Stimulated activated naive CD4-positive, alpha-beta T cell treated with Interleukin-2 at 50 U/mL for 16 hours (primary cell): ENCODE measurements around the gene SLC9A9.
"Not testable (repeated sequence)": the region's sequence is repeated elsewhere in the genome, so short reads cannot be mapped to it uniquely, and the experiment has no call there.

Experiments used
- DNase-seq: peaks from one replicate; lab custom pipeline; 2025; lab: John Stamatoyannopoulos, UW

SLC9A9 gene

GRCh38 chr3:143283432-143284128 is 564.7 kb downstream of the SLC9A9 start:
- DNase-seq = no peak

DNA sequence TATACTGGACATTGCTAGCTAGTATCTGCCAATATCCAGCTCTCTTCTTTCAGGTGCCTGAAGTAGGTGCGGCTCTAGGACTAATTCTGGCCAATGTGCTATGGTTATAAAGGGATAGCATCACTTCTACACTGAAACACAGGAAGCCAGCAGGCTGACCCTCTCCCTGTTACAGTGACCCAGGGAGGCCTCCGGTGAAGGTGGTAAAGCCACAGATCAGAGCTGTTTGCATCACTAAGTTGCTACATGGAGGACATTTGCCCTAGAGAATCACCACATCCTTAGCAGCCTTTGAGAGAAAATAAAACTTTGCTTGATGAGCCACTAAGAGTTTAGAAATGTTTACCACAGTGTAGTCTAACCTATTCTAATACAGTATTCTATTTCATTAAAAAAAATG is 567.3 kb downstream of the SLC9A9 start:
- no peak for DNase-seq

- not testable (repeated sequence) for DNase-seq
Observed at GRCh38 chr3:143279567-143279966, 568.7 kb downstream of the SLC9A9 start.

- DNase-seq = no peak
Observed at GRCh38 chr3:143278721-143279120, 569.5 kb downstream of the SLC9A9 start.

DNA sequence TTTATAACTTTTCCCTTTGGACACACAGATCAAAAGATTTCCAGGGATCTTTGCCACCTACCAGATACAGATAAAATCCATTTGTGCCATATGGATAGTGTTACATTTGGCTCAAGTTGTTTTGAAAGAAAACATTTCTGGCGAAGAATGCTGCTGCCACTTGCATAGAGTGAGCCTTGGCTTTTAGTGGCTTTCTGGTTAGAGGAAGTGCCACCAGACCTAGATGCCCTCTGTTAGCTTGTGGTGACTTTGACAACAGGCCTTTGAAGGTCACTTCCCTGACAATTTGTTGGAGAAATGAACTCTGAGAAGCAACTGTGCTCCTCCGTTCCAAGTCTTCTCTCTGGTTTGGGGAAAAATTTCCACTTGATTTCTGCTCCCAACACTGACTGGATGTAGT is 570.7 kb downstream of the SLC9A9 start:
- DNase-seq = no peak

GRCh38 chr3:143276592-143276991 is 571.7 kb downstream of the SLC9A9 start:
- DNase-seq = no peak

GRCh38 chr3:143273975-143274690 is 574.1 kb downstream of the SLC9A9 start:
- DNase-seq = no peak

GRCh38 chr3:143271136-143271535 is 577.1 kb downstream of the SLC9A9 start:
- no peak for DNase-seq

GRCh38 chr3:143269741-143270140 is 578.5 kb downstream of the SLC9A9 start:
- no peak for DNase-seq

GRCh38 chr3:143267989-143268388 is 580.3 kb downstream of the SLC9A9 start:
- no peak for DNase-seq

DNA sequence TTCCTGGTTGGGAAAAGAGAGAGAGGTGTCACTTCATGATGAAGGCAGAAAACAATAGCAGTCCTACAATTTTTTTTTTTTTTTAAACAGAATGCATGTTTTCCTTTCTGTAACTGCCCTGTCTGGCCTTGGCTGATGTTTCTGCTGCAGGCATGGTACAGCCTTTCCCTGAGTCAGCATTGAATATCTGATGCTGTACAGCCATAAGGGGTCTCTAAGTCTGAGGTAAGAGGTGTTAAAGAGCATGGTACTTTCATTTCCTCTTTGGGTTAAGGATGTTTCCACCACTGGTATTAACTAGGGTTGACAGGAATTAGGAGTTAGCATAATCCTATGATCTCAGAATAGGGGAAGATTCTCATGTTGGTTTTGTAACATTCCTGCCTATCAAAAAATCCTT is 581.3 kb downstream of the SLC9A9 start:
- no peak for DNase-seq

DNA sequence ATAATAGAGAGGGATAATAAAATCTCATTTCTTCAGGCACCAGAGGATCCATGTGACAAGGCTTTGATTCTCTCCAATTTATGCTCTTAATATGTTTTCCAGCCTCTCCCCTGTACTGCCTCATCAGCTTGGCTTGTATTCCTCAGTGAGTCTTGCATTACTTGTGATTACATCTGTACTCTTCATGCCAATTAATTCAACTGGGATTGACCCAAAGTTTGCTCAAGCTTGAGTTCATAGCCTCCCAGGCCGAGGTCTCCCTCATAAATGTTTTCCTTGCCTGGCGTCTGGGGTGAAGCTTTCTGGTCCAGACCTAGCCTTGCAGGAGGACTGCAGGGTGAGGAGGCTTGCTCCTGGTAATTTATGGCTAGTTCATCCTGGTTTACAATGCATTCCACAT is 581.8 kb downstream of the SLC9A9 start:
- no peak for DNase-seq

- DNase-seq = no peak
Observed at GRCh38 chr3:143265501-143266070, 582.7 kb downstream of the SLC9A9 start.

DNA sequence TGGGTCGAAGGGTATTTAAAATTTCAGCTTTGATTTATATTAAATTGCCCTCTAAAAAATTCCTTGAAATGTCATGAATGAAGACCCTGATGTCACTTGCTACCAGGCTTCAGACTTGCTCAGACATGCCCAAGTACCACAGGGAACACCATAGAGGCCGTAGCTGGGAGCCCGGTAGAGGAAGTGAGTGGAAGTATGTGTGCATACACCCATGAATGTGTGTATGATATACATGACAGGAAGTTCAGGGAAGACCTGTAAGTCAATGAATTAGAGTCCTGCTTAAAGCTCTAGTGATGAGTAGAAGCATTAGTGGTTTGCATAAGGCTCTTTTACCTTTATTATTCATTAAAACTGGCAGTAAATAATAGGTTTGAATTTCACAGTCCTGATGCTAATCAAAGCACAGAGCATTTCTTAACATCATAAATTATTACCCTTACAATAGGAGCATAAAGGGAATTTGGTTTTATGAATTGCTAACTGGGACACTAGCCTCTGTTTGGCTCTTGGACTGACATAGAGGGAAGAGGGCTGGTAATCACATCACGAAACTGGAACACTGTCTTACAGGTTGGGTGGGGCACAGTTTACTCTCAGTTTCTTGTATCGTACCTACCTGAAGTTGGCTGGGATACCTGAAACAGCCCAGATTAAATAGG is 584.3 kb downstream of the SLC9A9 start:
- DNase-seq = no peak

DNA sequence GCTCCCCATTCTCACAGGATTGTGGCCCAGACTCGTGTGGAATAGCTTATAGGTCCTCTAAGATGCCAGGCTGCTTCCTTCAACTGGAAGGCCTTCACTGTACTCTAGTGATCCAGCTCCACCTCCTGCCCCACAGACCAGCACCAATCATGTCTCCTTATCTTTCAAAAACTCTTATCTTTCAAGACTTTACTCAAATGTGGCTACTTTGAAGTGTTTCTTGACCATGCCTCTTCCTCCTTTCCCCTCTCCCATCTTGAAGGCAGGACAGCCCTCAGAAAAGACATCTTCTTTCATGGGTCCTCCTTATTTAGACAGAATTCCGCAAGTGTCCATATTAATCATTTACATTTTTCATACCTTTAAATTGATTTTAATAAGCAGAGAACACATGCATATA is 586.4 kb downstream of the SLC9A9 start:
- DNase-seq = no peak

DNA sequence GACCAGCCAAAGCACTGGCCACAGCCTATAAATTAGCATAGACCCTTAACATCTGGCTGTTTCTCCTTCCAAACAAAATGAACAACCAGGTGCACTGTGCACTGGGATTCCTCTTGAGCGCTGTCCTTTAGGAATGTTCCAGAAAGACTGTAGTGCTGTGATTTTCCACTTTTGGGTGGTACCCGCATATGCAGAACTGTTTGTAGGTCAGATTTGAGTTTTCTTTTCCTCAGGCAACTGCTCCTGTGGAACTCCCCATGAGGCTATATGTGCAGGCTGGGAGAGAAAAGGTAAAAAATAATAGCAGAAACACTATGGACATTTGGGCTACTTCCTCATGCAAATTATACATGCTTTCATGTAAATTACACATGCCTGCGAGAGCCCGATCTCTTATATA is 589.6 kb downstream of the SLC9A9 start:
- DNase-seq = no peak

DNA sequence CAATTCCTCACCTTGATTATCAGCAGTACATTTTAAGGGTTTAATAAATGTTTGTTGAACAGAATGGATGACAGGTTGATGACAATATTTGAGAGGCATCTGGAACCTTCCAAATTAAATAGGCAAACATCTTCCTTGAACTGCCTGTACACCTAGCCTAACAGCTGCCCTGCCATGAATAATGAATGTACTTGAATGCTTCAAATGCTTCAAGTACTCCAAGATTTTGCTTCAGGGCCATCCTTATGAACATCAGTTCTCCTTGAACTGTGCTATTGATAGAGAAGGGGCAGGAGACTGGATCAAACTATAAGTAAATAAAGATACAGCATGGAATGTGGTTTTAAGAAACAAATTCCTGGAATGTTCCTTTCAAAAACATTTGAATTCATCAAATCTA is 591.9 kb downstream of the SLC9A9 start:
- no peak for DNase-seq

GRCh38 chr3:143255739-143256138 is 592.5 kb downstream of the SLC9A9 start:
- no peak for DNase-seq

DNA sequence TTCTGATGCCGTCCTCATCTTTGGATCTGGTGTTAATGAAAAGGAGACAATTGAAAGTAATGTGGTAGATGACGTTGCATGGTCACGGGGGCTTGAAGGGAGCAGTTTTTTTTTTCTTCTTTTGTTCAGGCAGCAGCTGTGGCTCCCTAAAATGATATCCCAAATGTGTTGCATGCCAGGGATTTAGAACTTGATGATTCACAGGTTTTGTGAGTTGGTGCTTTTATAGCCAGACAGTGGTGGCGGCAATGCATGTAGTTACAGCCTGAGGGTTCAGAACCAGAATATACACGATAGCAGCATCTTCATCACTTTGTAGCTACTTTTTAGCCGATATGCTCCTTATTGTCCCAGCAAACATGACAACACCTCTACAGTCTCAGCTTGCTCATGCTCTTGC is 595.3 kb downstream of the SLC9A9 start:
- DNase-seq = no peak

GRCh38 chr3:143249014-143249413 is 599.3 kb downstream of the SLC9A9 start:
- no peak for DNase-seq

DNA sequence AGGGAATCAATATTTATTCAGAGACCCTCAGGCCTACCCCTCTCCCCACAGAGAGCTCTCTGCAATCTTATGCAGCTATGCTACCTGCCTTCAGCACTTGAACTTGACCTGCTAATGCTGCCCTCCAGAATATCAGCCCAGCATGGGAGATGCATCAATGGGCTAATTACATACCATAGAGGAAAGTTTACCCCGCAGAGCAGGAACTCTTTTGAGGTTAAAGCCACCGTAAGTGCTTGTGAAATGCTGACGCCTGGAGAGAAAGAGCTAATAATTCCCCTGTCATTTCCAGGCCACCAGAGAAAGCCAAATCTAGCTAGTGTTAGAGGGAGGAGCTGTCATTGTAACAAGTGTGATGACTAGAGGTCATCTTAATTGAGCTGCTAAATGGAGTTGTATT is 601.2 kb downstream of the SLC9A9 start:
- DNase-seq = no peak

DNA sequence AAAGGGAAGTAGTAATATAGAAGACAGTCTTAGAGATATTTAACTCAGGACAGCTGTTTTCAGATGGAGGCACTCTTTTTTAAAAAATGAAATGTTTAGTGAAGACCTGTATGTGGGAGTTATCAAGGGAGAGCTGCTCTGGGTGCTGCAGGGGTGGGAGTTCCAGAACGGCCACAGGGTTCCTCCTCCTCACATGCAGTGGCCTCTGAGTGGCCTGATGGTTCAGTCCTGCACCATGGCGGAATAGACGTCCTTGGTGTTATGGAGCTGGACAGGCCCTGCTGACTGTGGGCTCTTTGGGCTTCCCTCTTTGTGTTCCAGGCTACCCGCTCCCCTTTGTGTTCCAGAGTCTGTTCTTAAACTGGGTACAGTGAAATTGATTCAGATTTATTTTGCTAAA is 602.6 kb downstream of the SLC9A9 start:
- DNase-seq = no peak

DNA sequence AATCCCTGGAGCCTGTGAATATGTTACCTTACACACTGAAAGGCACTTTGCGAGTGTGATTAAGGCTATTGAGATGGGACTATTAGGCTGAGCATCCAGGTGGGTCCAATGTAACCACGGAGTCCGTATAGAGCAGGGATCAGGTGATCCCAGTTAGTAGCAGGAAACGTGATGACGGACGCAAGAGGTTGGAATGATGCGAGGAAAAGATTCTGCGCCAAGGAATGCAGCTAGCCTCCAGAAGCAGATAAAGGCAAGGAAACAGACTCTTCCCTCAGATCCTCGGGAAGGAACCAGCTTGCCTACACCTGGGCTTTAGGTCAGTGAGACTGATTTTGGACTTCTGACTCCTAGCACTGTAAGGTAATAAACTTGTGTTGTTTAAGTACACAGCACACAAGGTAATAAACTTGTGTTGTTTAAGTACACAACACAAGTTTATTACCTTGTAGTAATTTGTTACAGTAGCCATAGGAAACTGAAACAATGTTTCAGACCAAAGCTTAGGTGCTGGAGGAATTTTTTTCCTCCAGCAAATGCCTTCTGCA is 603.7 kb downstream of the SLC9A9 start:
- DNase-seq = no peak
